Stimulated activated naive CD8-positive, alpha-beta T cell treated with anti-CD3 and anti-CD28 coated beads, Interleukin-15, Interleukin-2, amounts not matched to agents 100 ng/mL and 50 ng/mL, for 24 hours (primary cell): ENCODE measurements around the gene SLC24A4.

ENCODE experiments used
- H3K27ac Mint-ChIP-seq: one replicate; pipeline ENCODE4 v1.8.0; 2021; ENCODE audit warnings: mild to moderate bottlenecking, mixed read lengths
- H3K27me3 Mint-ChIP-seq: one replicate; pipeline ENCODE4 v1.8.0; 2021; ENCODE audit warnings: mixed read lengths
- H3K36me3 Mint-ChIP-seq: one replicate; pipeline ENCODE4 v1.8.0; 2021; ENCODE audit warnings: low read depth, mixed read lengths
- H3K4me1 Mint-ChIP-seq: one replicate; pipeline ENCODE4 v1.8.0; 2021; ENCODE audit warnings: low read depth, mixed read lengths
- H3K4me3 Mint-ChIP-seq: one replicate; pipeline ENCODE4 v1.8.0; 2021; ENCODE audit warnings: mild to moderate bottlenecking, mixed read lengths
- H3K9me3 Mint-ChIP-seq: one replicate; pipeline ENCODE4 v1.8.0; 2021; ENCODE audit warnings: mixed read lengths

SLC24A4 gene

GRCh38 chr14:92549105-92549858 lies 226.3 kb downstream of the SLC24A4 start:
- no peak overlapping the region for H3K27ac Mint-ChIP-seq
- H3K36me3 Mint-ChIP-seq = peaks cover 9% of the 10 kb centered on the region
- no peaks in the 10 kb centered on the region for H3K9me3 Mint-ChIP-seq
- H3K4me3 Mint-ChIP-seq = no peak overlapping the region
- no peaks in the 10 kb centered on the region for H3K27me3 Mint-ChIP-seq
- peaks cover 69% of the 10 kb centered on the region for H3K4me1 Mint-ChIP-seq

GRCh38 chr14:92549859-92550230 lies 226.9 kb downstream of the SLC24A4 start:
- no peak overlapping the region for H3K27ac Mint-ChIP-seq
- H3K36me3 Mint-ChIP-seq = peaks cover 9% of the 10 kb centered on the region
- peaks cover 68% of the 10 kb centered on the region for H3K4me1 Mint-ChIP-seq
- H3K9me3 Mint-ChIP-seq = no peaks in the 10 kb centered on the region
- no peak overlapping the region for H3K4me3 Mint-ChIP-seq
- H3K27me3 Mint-ChIP-seq = no peaks in the 10 kb centered on the region
